ENCODE measurements around the gene TTR.

GRCh38 chr18:31548853-31549252, 42.8 kb upstream of the TTR start:
- TF ChIP-seq CTCF (conservative IDR thresholded peaks at IDR 0.05 in 1 of 2, IDR thresholded peaks at IDR 0.05 in 1 of 2; ENCODE audit: low read depth in 1 of 2, low read length in 2 of 2) = no peak
- no peak for TF ChIP-seq EZH2 (IDR thresholded peaks at IDR 0.05; ENCODE audit: low read length, missing control alignments)
